ENCODE results near the gene CADM2. TPM values are rescaled to one million over a fixed set of nuclear protein-coding genes. Genes with fewer than 3 reads are reported as not detected.

Gene CADM2
- total RNA-seq, 1 experiment from 2014 or later, result 0.47 TPM

- Histone ChIP-seq H3F3A (ENCODE audit: low read length, unreplicated experiment) (no peaks in the 10 kb centered on the region), H3K4me3 (ENCODE audit: low read length) (no peak overlapping the region), H4K20me1 (ENCODE audit: low read length) (no peaks in the 10 kb centered on the region), H3K36me3 (ENCODE audit: low read depth, low read length) (no peaks in the 10 kb centered on the region), H2AFZ (ENCODE audit: low read length) (no peak overlapping the region), H3K4me2 (ENCODE audit: low read length) (no peak overlapping the region), H3K79me2 (ENCODE audit: low read length) (no peaks in the 10 kb centered on the region), H3K27me3 (ENCODE audit: low read length) (no peaks in the 10 kb centered on the region), H3K9me2 (replicated peaks; ENCODE audit: low read length) (no peaks in the 10 kb centered on the region), H3K4me1 (ENCODE audit: insufficient read depth, low read length) (no peaks in the 10 kb centered on the region), H3K27ac (ENCODE audit: low read length) (no peak overlapping the region), H3K9me3 (ENCODE audit: low read length) (no peaks in the 10 kb centered on the region), H3K9ac (ENCODE audit: low read length) (no peak overlapping the region)
- DNase-seq (no peak), ATAC-seq (no peak)
- BruUV-seq (replicated peaks), result no TSS peak
- no peak for TF ChIP-seq EZH2 (IDR thresholded peaks at IDR 0.05; ENCODE audit: low read length, unreplicated experiment)
- TF ChIP-seq EZH2phosphoT487 (IDR thresholded peaks at IDR 0.05; ENCODE audit: borderline replicate concordance, low read length), result no peak
- intact Hi-C loops (cut with micrococcal nuclease), result no loop called here
- ChIA-PET CTCF (no interaction called here), POLR2A (ENCODE audit: unreplicated experiment) (interaction anchor here (0.6 kb wide), 1 partner anchor 288 kb away, joined by 3 read pairs; no protein-coding TSS in a partner anchor)
Measured at GRCh38 chr3:85288257-85288656, 329.5 kb downstream of the CADM2 start.

DNA sequence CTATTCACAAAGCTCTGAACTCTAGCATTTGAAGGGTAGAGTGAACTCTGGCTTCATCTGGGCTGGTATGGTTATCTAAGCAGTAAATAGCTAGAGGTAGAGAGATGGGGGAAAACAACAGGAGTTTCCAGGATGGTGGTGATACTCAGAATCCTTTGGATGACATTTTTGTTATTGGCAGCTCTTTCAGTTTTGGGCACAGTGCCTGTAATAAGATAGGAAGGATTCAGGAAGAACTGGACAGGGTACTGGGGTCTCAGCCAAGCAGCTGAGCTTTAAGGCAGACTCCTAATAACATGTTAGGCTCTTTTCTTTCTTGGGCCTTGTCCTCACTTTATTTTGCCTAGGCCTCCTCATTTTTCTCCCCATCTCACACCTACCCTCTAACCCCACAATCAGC is 338.5 kb downstream of the CADM2 start:
- no peaks in the 10 kb centered on the region for H3K9me2 ChIP-seq (replicated peaks; ENCODE audit: low read length)
- TF ChIP-seq, protein P1, sequence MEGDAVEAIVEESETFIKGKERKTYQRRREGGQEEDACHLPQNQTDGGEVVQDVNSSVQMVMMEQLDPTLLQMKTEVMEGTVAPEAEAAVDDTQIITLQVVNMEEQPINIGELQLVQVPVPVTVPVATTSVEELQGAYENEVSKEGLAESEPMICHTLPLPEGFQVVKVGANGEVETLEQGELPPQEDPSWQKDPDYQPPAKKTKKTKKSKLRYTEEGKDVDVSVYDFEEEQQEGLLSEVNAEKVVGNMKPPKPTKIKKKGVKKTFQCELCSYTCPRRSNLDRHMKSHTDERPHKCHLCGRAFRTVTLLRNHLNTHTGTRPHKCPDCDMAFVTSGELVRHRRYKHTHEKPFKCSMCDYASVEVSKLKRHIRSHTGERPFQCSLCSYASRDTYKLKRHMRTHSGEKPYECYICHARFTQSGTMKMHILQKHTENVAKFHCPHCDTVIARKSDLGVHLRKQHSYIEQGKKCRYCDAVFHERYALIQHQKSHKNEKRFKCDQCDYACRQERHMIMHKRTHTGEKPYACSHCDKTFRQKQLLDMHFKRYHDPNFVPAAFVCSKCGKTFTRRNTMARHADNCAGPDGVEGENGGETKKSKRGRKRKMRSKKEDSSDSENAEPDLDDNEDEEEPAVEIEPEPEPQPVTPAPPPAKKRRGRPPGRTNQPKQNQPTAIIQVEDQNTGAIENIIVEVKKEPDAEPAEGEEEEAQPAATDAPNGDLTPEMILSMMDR (conservative IDR thresholded peaks at IDR 0.05; ENCODE audit: low read depth, low read length), result no peak
- no peak for TF ChIP-seq EZH2 (IDR thresholded peaks at IDR 0.05; ENCODE audit: low read length, unreplicated experiment)
- no peak for TF ChIP-seq EZH2phosphoT487 (IDR thresholded peaks at IDR 0.05; ENCODE audit: borderline replicate concordance, low read length)
- H3K79me2 ChIP-seq (ENCODE audit: low read length), result no peaks in the 10 kb centered on the region
- no peaks in the 10 kb centered on the region for H3K9me3 ChIP-seq (ENCODE audit: low read length)
- intact Hi-C loops (cut with micrococcal nuclease), result no loop called here
- no peak overlapping the region for H3K9ac ChIP-seq (ENCODE audit: low read length)
- BruUV-seq (replicated peaks), result no TSS peak
- no peaks in the 10 kb centered on the region for H4K20me1 ChIP-seq (ENCODE audit: low read length)
- ChIA-PET CTCF (interaction anchor here (0.5 kb wide), 1 partner anchor 299 kb away, joined by 3 read pairs; no protein-coding TSS in a partner anchor), POLR2A (ENCODE audit: unreplicated experiment) (no interaction called here)
- H3K4me3 ChIP-seq (ENCODE audit: low read length), result no peak overlapping the region
- ATAC-seq, result no peak
- H3K4me2 ChIP-seq (ENCODE audit: low read length), result no peak overlapping the region
- H3K27ac ChIP-seq (ENCODE audit: low read length), result no peak overlapping the region
- no peak overlapping the region for H2AFZ ChIP-seq (ENCODE audit: low read length)
- no peaks in the 10 kb centered on the region for H3K27me3 ChIP-seq (ENCODE audit: low read length)
- no peak for DNase-seq
- H3F3A ChIP-seq (ENCODE audit: low read length, unreplicated experiment), result no peaks in the 10 kb centered on the region
- H3K36me3 ChIP-seq (ENCODE audit: low read depth, low read length), result no peaks in the 10 kb centered on the region
- H3K4me1 ChIP-seq (ENCODE audit: insufficient read depth, low read length), result no peaks in the 10 kb centered on the region

DNA sequence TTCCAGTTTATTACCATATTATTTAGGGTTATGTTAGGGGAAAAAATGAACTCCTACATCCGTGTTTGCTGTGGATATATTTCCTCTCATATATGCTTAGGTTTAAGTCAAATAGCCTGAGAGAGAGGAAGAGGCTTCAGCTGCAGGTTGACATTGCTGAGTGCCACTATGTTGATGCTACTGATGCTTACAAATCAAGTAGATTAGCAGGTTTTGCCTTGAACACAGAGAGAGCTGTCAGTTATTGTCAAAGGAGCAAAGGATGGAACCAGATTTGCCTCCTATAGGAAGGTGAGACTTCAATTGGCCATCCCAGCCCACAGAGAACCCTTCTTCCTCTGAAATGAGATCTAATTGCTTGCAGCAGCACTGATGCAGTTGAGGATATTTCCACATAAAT is 339.2 kb downstream of the CADM2 start:
- H3K27me3 ChIP-seq (ENCODE audit: low read length), result no peaks in the 10 kb centered on the region
- BruUV-seq (replicated peaks), result no TSS peak

More for the DNA sequence above, 339.2 kb downstream of the CADM2 start:
- no peak overlapping the region for H2AFZ ChIP-seq (ENCODE audit: low read length)
- H3F3A ChIP-seq (ENCODE audit: low read length, unreplicated experiment), result no peaks in the 10 kb centered on the region
- ATAC-seq, result peak; percentile 22; the same call in 1 of the 2 replicates
- H3K4me3 ChIP-seq (ENCODE audit: low read length), result no peak overlapping the region
- no peaks in the 10 kb centered on the region for H3K36me3 ChIP-seq (ENCODE audit: low read depth, low read length)
- H3K4me2 ChIP-seq (ENCODE audit: low read length), result no peak overlapping the region
- H3K9ac ChIP-seq (ENCODE audit: low read length), result no peak overlapping the region
- CTCF ChIA-PET, result no interaction called here
- TF ChIP-seq EZH2 (IDR thresholded peaks at IDR 0.05; ENCODE audit: low read length, unreplicated experiment) (no peak), EZH2phosphoT487 (IDR thresholded peaks at IDR 0.05; ENCODE audit: borderline replicate concordance, low read length) (no peak)
- TF ChIP-seq, protein P1 (conservative IDR thresholded peaks at IDR 0.05; ENCODE audit: low read depth, low read length), result no peak
- POLR2A ChIA-PET (ENCODE audit: unreplicated experiment), result no interaction called here
- H3K79me2 ChIP-seq (ENCODE audit: low read length), result no peaks in the 10 kb centered on the region
- peak; percentile 6 for DNase-seq
- H3K4me1 ChIP-seq (ENCODE audit: insufficient read depth, low read length), result no peaks in the 10 kb centered on the region
- no peak overlapping the region for H3K27ac ChIP-seq (ENCODE audit: low read length)
- no peaks in the 10 kb centered on the region for H3K9me2 ChIP-seq (replicated peaks; ENCODE audit: low read length)
- no peaks in the 10 kb centered on the region for H3K9me3 ChIP-seq (ENCODE audit: low read length)
- intact Hi-C loops (cut with micrococcal nuclease), result no loop called here
- no peaks in the 10 kb centered on the region for H4K20me1 ChIP-seq (ENCODE audit: low read length)
